Neural progenitor cell (in vitro differentiated cells): ENCODE data around the gene SCAPER.

ENCODE experiments used
- CTCF ChIP-seq: fragments of 200-600 bp; sonication (generic); IDR thresholded peaks from 2 replicates; pipeline ENCODE4 v1.5.1; 2017; ENCODE audit warnings: antibody characterized with exemption, mild to moderate bottlenecking
- EZH2 ChIP-seq: fragments of 200-600 bp; sonication (generic); IDR thresholded peaks from 2 replicates; pipeline ENCODE4 v1.6.1; 2017; ENCODE audit warnings: antibody characterized with exemption, mild to moderate bottlenecking, moderate library complexity
- EZH2phosphoT487 ChIP-seq: fragments of 200-600 bp; sonication (generic); IDR thresholded peaks from 2 replicates; pipeline ENCODE4 v1.6.1; 2017; ENCODE audit warnings: antibody characterized with exemption

- TF ChIP-seq CTCF (no peak), EZH2 (no peak), EZH2phosphoT487 (no peak)
Measured at GRCh38 chr15:76844096-76844495, 61.0 kb downstream of the SCAPER start.
